Measurements from ENCODE around the gene S100A11. TPM values are rescaled to one million over a fixed set of nuclear protein-coding genes. Genes with fewer than 3 reads are reported as not detected.

Gene S100A11
- total and polyA plus RNA-seq, 7 donors, result 92.6 to 633 (median 156) TPM

GRCh38 chr1:152029144-152029928, 7.5 kb downstream of the S100A11 start:
- Histone ChIP-seq H3K27me3 (no peaks in the 10 kb centered on the region), H3K4me3 (no peak overlapping the region), H3K27ac (no peak overlapping the region), H3K4me1 (peaks cover 0 to 6% (median 5%) of the 10 kb centered on the region in 4 donors), H3K36me3 (peaks cover 0 to 30% (median 25%) of the 10 kb centered on the region in 4 donors), H3K9me3 (no peaks in the 10 kb centered on the region)
- intact Hi-C loops (cut with DNase I), result no loop called here
- DNase-seq, result no peak
- WGBS, 2 donors, result 88 to 90% methylated on average over 8 of the region's 8 CpGs
- no peak for TF ChIP-seq POLR2AphosphoS5 (IDR thresholded peaks at IDR 0.05)
- no peak for TF ChIP-seq CTCF (IDR thresholded peaks at IDR 0.05)
- no peak for TF ChIP-seq EP300 (IDR thresholded peaks at IDR 0.05)
- TF ChIP-seq POLR2A (IDR thresholded peaks at IDR 0.05), result no peak

GRCh38 chr1:152026895-152027294, 9.9 kb downstream of the S100A11 start:
- peaks cover 0 to 11% (median 7%) of the 10 kb centered on the region in 4 donors for H3K36me3 ChIP-seq
- no peak overlapping the region for H3K4me3 ChIP-seq
- 59 to 64% methylated on average over 3 of the region's 3 CpGs for WGBS, 2 donors
- no peak overlapping the region for H3K27ac ChIP-seq
- no peaks in the 10 kb centered on the region for H3K9me3 ChIP-seq
- no peak for TF ChIP-seq POLR2A (IDR thresholded peaks at IDR 0.05)
- TF ChIP-seq CTCF (IDR thresholded peaks at IDR 0.05), result no peak
- no peak for TF ChIP-seq POLR2AphosphoS5 (IDR thresholded peaks at IDR 0.05)
- no peak for TF ChIP-seq EP300 (IDR thresholded peaks at IDR 0.05)
- no peaks in the 10 kb centered on the region for H3K27me3 ChIP-seq
- no peak for DNase-seq
- intact Hi-C loops (cut with DNase I), result no loop called here
- no peaks in the 10 kb centered on the region for H3K4me1 ChIP-seq

- no peak overlapping the region for H3K4me3 ChIP-seq
- no peak for DNase-seq
- H3K9me3 ChIP-seq, result no peaks in the 10 kb centered on the region
- no peak for TF ChIP-seq CTCF (IDR thresholded peaks at IDR 0.05)
- no peak for TF ChIP-seq EP300 (IDR thresholded peaks at IDR 0.05)
- no peak for TF ChIP-seq POLR2A (IDR thresholded peaks at IDR 0.05)
- TF ChIP-seq POLR2AphosphoS5 (IDR thresholded peaks at IDR 0.05), result no peak
- no peaks in the 10 kb centered on the region for H3K4me1 ChIP-seq
- no peak overlapping the region for H3K27ac ChIP-seq
- intact Hi-C loops (cut with DNase I), result no loop called here
- H3K27me3 ChIP-seq, result no peaks in the 10 kb centered on the region
- no peaks in the 10 kb centered on the region for H3K36me3 ChIP-seq
- WGBS, 2 donors, result 55 to 78% methylated on average over 4 of the region's 4 CpGs
Measured at GRCh38 chr1:152024223-152024622, 12.6 kb downstream of the S100A11 start.

GRCh38 chr1:152023221-152023620, 13.6 kb downstream of the S100A11 start:
- no peaks in the 10 kb centered on the region for H3K27me3 ChIP-seq
- intact Hi-C loops (cut with DNase I), result no loop called here
- H3K9me3 ChIP-seq, result no peaks in the 10 kb centered on the region
- no peak overlapping the region for H3K4me3 ChIP-seq
- no peak for TF ChIP-seq POLR2AphosphoS5 (IDR thresholded peaks at IDR 0.05)
- no peak for TF ChIP-seq CTCF (IDR thresholded peaks at IDR 0.05)
- no peak for TF ChIP-seq POLR2A (IDR thresholded peaks at IDR 0.05)
- no peak for TF ChIP-seq EP300 (IDR thresholded peaks at IDR 0.05)
- H3K4me1 ChIP-seq, result no peaks in the 10 kb centered on the region
- 91 to 95% methylated on average over 4 of the region's 4 CpGs for WGBS, 2 donors
- H3K36me3 ChIP-seq, result no peaks in the 10 kb centered on the region
- no peak for DNase-seq
- no peak overlapping the region for H3K27ac ChIP-seq

All from sigmoid colon (tissue), 7 donors.